ENCODE measurements around the gene PSMD14. TPM values are rescaled to one million over a fixed set of nuclear protein-coding genes. Genes with fewer than 3 reads are reported as not detected.

Gene PSMD14
- total RNA-seq, 1 experiment from 2014 or later, result 118 TPM

DNA sequence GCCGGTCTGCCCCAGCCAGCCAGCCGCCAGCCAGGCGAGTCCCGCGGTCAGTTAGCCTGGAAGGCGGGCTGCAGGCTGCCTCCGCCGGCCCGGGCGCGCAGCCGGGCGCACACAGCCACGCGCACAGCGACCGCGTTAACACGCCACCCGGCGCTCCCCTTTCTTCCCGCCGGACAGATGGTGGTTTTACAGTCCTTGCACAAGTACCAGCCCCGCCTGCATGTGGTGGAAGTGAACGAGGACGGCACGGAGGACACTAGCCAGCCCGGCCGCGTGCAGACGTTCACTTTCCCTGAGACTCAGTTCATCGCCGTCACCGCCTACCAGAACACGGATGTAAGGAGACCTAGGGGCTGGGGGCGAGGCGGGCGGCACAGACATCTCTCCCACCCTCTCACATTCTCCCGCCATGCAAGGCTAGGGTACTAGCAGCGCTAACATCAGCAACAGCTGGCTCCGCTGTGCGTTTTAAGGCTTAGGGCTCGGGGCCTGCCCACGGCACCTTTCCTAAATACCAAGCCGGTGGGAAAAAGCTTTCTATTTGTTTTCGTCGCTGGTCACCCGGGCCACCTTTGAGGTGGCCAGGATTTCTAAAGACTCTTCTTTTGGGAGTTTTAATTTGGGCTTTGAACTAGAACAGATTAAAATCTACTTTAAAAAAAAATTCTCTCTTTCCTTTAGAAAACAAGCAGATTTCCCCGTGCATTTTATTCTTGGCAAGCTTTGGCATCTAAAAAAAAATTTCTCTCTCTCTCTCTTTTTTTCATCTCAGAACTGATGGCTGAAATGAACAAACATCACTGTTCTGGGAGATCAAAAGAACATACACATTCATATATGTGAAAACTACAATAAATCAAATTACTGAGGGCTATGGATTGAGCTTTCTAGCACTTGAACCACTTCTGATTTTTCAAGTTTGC lies 110.8 kb downstream of the PSMD14 start (continued):
- TF ChIP-seq, protein P1, sequence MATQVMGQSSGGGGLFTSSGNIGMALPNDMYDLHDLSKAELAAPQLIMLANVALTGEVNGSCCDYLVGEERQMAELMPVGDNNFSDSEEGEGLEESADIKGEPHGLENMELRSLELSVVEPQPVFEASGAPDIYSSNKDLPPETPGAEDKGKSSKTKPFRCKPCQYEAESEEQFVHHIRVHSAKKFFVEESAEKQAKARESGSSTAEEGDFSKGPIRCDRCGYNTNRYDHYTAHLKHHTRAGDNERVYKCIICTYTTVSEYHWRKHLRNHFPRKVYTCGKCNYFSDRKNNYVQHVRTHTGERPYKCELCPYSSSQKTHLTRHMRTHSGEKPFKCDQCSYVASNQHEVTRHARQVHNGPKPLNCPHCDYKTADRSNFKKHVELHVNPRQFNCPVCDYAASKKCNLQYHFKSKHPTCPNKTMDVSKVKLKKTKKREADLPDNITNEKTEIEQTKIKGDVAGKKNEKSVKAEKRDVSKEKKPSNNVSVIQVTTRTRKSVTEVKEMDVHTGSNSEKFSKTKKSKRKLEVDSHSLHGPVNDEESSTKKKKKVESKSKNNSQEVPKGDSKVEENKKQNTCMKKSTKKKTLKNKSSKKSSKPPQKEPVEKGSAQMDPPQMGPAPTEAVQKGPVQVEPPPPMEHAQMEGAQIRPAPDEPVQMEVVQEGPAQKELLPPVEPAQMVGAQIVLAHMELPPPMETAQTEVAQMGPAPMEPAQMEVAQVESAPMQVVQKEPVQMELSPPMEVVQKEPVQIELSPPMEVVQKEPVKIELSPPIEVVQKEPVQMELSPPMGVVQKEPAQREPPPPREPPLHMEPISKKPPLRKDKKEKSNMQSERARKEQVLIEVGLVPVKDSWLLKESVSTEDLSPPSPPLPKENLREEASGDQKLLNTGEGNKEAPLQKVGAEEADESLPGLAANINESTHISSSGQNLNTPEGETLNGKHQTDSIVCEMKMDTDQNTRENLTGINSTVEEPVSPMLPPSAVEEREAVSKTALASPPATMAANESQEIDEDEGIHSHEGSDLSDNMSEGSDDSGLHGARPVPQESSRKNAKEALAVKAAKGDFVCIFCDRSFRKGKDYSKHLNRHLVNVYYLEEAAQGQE (IDR thresholded peaks at IDR 0.05; ENCODE audit: low read depth), result no peak
- no peak for TF ChIP-seq SP1 (IDR thresholded peaks at IDR 0.05; ENCODE audit: low read depth)

- H3K79me2 ChIP-seq (ENCODE audit: insufficient read depth, low read length), result no peaks in the 10 kb centered on the region
- ChIA-PET RAD21 (ENCODE audit: low non-redundant PET in 1 of 2, low total read pairs in 2 of 2, uncharacterized antibody in 2 of 2, unreplicated experiment in 2 of 2) (no interaction called here), CTCF (no interaction called here), POLR2A (no interaction called here)
- TF ChIP-seq YY1 (IDR thresholded peaks at IDR 0.05; ENCODE audit: extremely low read depth, insufficient replicate concordance, low read depth, low read length) (no peak), EZH2 (IDR thresholded peaks at IDR 0.05) (no peak), SIN3A (IDR thresholded peaks at IDR 0.05; ENCODE audit: low read depth) (no peak), TCF7L2 (IDR thresholded peaks at IDR 0.05; ENCODE audit: borderline replicate concordance, extremely low read depth, insufficient read depth, insufficient read length) (no peak), ELF1 (IDR thresholded peaks at IDR 0.05; ENCODE audit: borderline replicate concordance, low read depth) (no peak), EZH2phosphoT487 (IDR thresholded peaks at IDR 0.05; ENCODE audit: borderline replicate concordance) (no peak), CBX3 (IDR thresholded peaks at IDR 0.05; ENCODE audit: low read depth) (no peak)
- TF ChIP-seq, protein P2, sequence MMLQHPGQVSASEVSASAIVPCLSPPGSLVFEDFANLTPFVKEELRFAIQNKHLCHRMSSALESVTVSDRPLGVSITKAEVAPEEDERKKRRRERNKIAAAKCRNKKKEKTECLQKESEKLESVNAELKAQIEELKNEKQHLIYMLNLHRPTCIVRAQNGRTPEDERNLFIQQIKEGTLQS (IDR thresholded peaks at IDR 0.05), result no peak
- TF ChIP-seq, protein P1 (IDR thresholded peaks at IDR 0.05; ENCODE audit: low read depth), result no peak
- DNase-seq (ENCODE audit: low read depth, low spot score) (no peak), ATAC-seq (no peak)
- H3K36me3 ChIP-seq (ENCODE audit: control insufficient read depth in 1 of 2, insufficient read depth in 2 of 2, low read length in 2 of 2), result no peaks in the 10 kb centered on the region
- no peak overlapping the region for H3K27ac ChIP-seq (ENCODE audit: low read depth, low read length)
- no peaks in the 10 kb centered on the region for H3K9me2 ChIP-seq (ENCODE audit: insufficient read depth)
- no peaks in the 10 kb centered on the region for H3K27me3 ChIP-seq (ENCODE audit: insufficient read depth, low read length)
- H3K4me3 ChIP-seq (replicated peaks in 1 of 2; ENCODE audit: low read depth in 1 of 2, low read length in 2 of 2), result no peak overlapping the region
- H2AFZ ChIP-seq (ENCODE audit: low read depth, low read length, poor library complexity, severe bottlenecking), result no peak overlapping the region
- no peaks in the 10 kb centered on the region for H3K9me3 ChIP-seq (ENCODE audit: control insufficient read depth in 1 of 2, insufficient read depth in 1 of 2, low read depth in 1 of 2, low read length in 2 of 2)
- no peaks in the 10 kb centered on the region for H4K20me1 ChIP-seq (ENCODE audit: insufficient read depth)
- no TSS peak for BruUV-seq (replicated peaks)
- H3K4me2 ChIP-seq (ENCODE audit: low read length), result no peak overlapping the region
- intact Hi-C loops (cut with micrococcal nuclease), result no loop called here
- H3K4me1 ChIP-seq (ENCODE audit: control insufficient read depth in 1 of 2, insufficient read depth in 2 of 2, low read length in 2 of 2), result no peaks in the 10 kb centered on the region
- no peak overlapping the region for H3K9ac ChIP-seq (ENCODE audit: low read length)
These were observed 111.5 kb downstream of the PSMD14 start for GRCh38 chr2:161419638-161420190.

All from HCT116 (cell line).